IMR-90 (cell line): ENCODE results near the gene KCNQ1.

Experiments
- BHLHE40 ChIP-seq: fragments of 150-350 bp; IDR thresholded peaks from 2 replicates; pipeline ENCODE4 v1.6.1; 2016; ENCODE audit warnings: mild to moderate bottlenecking, low read depth, low read length
- CEBPB ChIP-seq: IDR thresholded peaks from 2 replicates; pipeline ENCODE4 v1.6.1; 2012; ENCODE audit warnings: low read depth, low read length, improper control_type of control experiment
- CTCF ChIP-seq: conservative IDR thresholded peaks from 2 replicates; pipeline ENCODE4 v1.5.1; 2012; ENCODE audit warnings: mild to moderate bottlenecking, low read depth, low read length, improper control_type of control experiment
- ELK1 ChIP-seq: fragments of 150-350 bp; IDR thresholded peaks from 2 replicates; pipeline ENCODE4 v1.6.1; 2016; ENCODE audit warnings: low read depth, mild to moderate bottlenecking, low read length, moderate library complexity, borderline replicate concordance
- FOS ChIP-seq: fragments of 150-350 bp; IDR thresholded peaks from 2 replicates; pipeline ENCODE4 v1.6.1; 2016; ENCODE audit warnings: low read depth, low read length
- MAFK ChIP-seq: IDR thresholded peaks from 2 replicates; pipeline ENCODE4 v1.6.1; 2012; ENCODE audit warnings: low read depth, low read length, improper control_type of control experiment
- MAZ ChIP-seq: IDR thresholded peaks from 2 replicates; pipeline ENCODE4 v1.6.1; 2012; ENCODE audit warnings: low read depth, mild to moderate bottlenecking, low read length, improper control_type of control experiment, moderate library complexity, borderline replicate concordance
- MXI1 ChIP-seq: IDR thresholded peaks from 2 replicates; pipeline ENCODE4 v1.6.1; 2012; ENCODE audit warnings: low read depth, mild to moderate bottlenecking, low read length, moderate library complexity, borderline replicate concordance
- POLR2A ChIP-seq: IDR thresholded peaks from 2 replicates; pipeline ENCODE4 v1.6.1; 2012; ENCODE audit warnings: mild to moderate bottlenecking, low read depth, low read length
- RAD21 ChIP-seq: IDR thresholded peaks from 2 replicates; pipeline ENCODE4 v1.6.1; 2012; ENCODE audit warnings: low read length, improper control_type of control experiment
- RCOR1 ChIP-seq: IDR thresholded peaks from 2 replicates; pipeline ENCODE4 v1.6.1; 2012; ENCODE audit warnings: mild to moderate bottlenecking, low read length, improper control_type of control experiment; ENCODE audit not compliant: insufficient replicate concordance
- RFX5 ChIP-seq: IDR thresholded peaks from 2 replicates; pipeline ENCODE4 v1.8.0; 2012; ENCODE audit warnings: low read depth, mild to moderate bottlenecking, low read length, moderate library complexity
- SMC3 ChIP-seq: fragments of 150-350 bp; IDR thresholded peaks from 2 replicates; pipeline ENCODE4 v1.6.1; 2016; ENCODE audit warnings: low read depth, mild to moderate bottlenecking, antibody characterized with exemption, low read length, moderate library complexity
- USF2 ChIP-seq: fragments of 150-350 bp; IDR thresholded peaks from 2 replicates; pipeline ENCODE4 v1.6.1; 2017; ENCODE audit warnings: mild to moderate bottlenecking, antibody characterized with exemption, low read length, low read depth

- no peak for TF ChIP-seq RFX5
- no peak for TF ChIP-seq CTCF
- no peak for TF ChIP-seq POLR2A
- no peak for TF ChIP-seq BHLHE40
- TF ChIP-seq ELK1, result no peak
- no peak for TF ChIP-seq USF2
- no peak for TF ChIP-seq RAD21
- no peak for TF ChIP-seq CEBPB
- TF ChIP-seq FOS, result no peak
- no peak for TF ChIP-seq RCOR1
- TF ChIP-seq MXI1, result no peak
- no peak for TF ChIP-seq SMC3
- TF ChIP-seq MAFK, result no peak
- TF ChIP-seq MAZ, result no peak
Measured at GRCh38 chr11:2697866-2698265, 253.1 kb downstream of the KCNQ1 start.
